Measurements from ENCODE around the gene RNF2.

DNA sequence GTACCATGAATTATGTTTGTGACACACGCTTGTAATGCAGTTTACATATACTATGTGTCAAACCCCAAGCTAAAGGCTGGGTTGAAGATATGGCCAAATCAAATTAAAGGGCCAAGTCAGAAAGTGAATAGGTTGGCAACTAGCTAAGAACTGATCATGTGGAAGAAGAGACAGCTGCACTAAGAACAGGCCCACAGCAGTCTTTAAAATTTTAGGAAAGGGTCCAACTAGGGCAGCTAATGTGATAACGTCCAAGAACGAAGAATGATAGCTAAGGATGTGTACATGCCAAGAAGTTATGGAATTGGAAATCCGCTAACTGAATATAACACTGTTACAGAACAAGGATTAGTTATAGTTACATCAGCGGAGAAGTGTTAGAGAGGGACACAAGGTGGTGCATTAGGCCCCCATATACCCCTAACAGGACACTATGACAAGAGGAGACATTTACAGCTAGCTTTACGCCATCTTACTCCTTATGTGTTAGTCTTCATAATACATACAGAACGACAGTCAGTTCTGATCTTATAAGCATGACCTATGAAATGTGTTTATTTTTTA is 6.5 kb upstream of the RNF2 start:
- TF ChIP-seq POLR2A (IDR thresholded peaks at IDR 0.05; ENCODE audit: low read depth, low read length) (no peak), TAF1 (IDR thresholded peaks at IDR 0.05; ENCODE audit: low read depth, low read length) (no peak), POLR2AphosphoS5 (IDR thresholded peaks at IDR 0.05; ENCODE audit: low read depth, low read length) (no peak)
